GM18511 (cell line): ENCODE results near the gene DUSP14.

Source experiments
- ATAC-seq: cut with Tn5 transposase; IDR thresholded peaks from one replicate; pipeline ENCODE4 v1.9.1; 2021; ENCODE audit warnings: mild to moderate bottlenecking, moderate library complexity; ENCODE audit not compliant: unreplicated experiment

The DUSP14 gene

GRCh38 chr17:37555386-37555785 lies 65.7 kb downstream of the DUSP14 start:
- no peak for ATAC-seq

GRCh38 chr17:37557482-37557881 lies 67.8 kb downstream of the DUSP14 start:
- no peak for ATAC-seq

- ATAC-seq: no peak
Observed at GRCh38 chr17:37558299-37558698, 68.6 kb downstream of the DUSP14 start.

GRCh38 chr17:37562016-37562745 lies 72.5 kb downstream of the DUSP14 start:
- no peak for ATAC-seq
